ENCODE data around the gene STK32B.
A peak's percentile ranks its signal among the peaks of the same experiment; 100 is the strongest.

STK32B gene

GRCh38 chr4:5072948-5073347, 21.7 kb downstream of the STK32B start:
- no peak for DNase-seq

GRCh38 chr4:5078009-5078408, 26.7 kb downstream of the STK32B start:
- DNase-seq = no peak

- DNase-seq = no peak
Measured at GRCh38 chr4:5079581-5079980, 28.3 kb downstream of the STK32B start.

- DNase-seq = no peak
Measured at GRCh38 chr4:5081441-5081999, 30.2 kb downstream of the STK32B start.

- no peak for DNase-seq
Measured at GRCh38 chr4:5082376-5082775, 31.1 kb downstream of the STK32B start.

- DNase-seq = no peak
Measured at GRCh38 chr4:5084911-5085475, 33.7 kb downstream of the STK32B start.

GRCh38 chr4:5086535-5086934, 35.3 kb downstream of the STK32B start:
- no peak for DNase-seq

GRCh38 chr4:5096261-5096660, 45.0 kb downstream of the STK32B start:
- DNase-seq = no peak

GRCh38 chr4:5098176-5098575, 46.9 kb downstream of the STK32B start:
- DNase-seq = no peak

- no peak for DNase-seq
Measured at GRCh38 chr4:5100336-5100735, 49.1 kb downstream of the STK32B start.

GRCh38 chr4:5100986-5101385, 49.7 kb downstream of the STK32B start:
- no peak for DNase-seq

- DNase-seq = peak; percentile 26
Measured at GRCh38 chr4:5101571-5101970, 50.3 kb downstream of the STK32B start.

GRCh38 chr4:5110901-5111300, 59.6 kb downstream of the STK32B start:
- DNase-seq = no peak

- no peak for DNase-seq
Measured at GRCh38 chr4:5112333-5113095, 61.2 kb downstream of the STK32B start.

GRCh38 chr4:5114950-5115349, 63.7 kb downstream of the STK32B start:
- peak; percentile 9 for DNase-seq

GRCh38 chr4:5118091-5118786, 67.0 kb downstream of the STK32B start:
- no peak for DNase-seq

GRCh38 chr4:5118994-5119835, 67.9 kb downstream of the STK32B start:
- DNase-seq = no peak

GRCh38 chr4:5120067-5120466, 68.8 kb downstream of the STK32B start:
- no peak for DNase-seq

GRCh38 chr4:5120468-5120867, 69.2 kb downstream of the STK32B start:
- peak; percentile 19 for DNase-seq

GRCh38 chr4:5122114-5122513, 70.8 kb downstream of the STK32B start:
- DNase-seq = no peak

- no peak for DNase-seq
Measured at GRCh38 chr4:5124876-5125275, 73.6 kb downstream of the STK32B start.

GRCh38 chr4:5125321-5125720, 74.0 kb downstream of the STK32B start:
- DNase-seq = no peak

- no peak for DNase-seq
Measured at GRCh38 chr4:5126231-5126630, 75.0 kb downstream of the STK32B start.

Measured in fibroblast of upper back skin (primary cell).